HG03280 (cell line): ENCODE data around the gene KDM8.

Experiments used
- ATAC-seq: cut with Tn5 transposase; IDR thresholded peaks from one replicate; pipeline ENCODE4 v1.9.1; 2021; ENCODE audit warnings: mild to moderate bottlenecking, moderate library complexity; ENCODE audit not compliant: unreplicated experiment

The KDM8 gene

DNA sequence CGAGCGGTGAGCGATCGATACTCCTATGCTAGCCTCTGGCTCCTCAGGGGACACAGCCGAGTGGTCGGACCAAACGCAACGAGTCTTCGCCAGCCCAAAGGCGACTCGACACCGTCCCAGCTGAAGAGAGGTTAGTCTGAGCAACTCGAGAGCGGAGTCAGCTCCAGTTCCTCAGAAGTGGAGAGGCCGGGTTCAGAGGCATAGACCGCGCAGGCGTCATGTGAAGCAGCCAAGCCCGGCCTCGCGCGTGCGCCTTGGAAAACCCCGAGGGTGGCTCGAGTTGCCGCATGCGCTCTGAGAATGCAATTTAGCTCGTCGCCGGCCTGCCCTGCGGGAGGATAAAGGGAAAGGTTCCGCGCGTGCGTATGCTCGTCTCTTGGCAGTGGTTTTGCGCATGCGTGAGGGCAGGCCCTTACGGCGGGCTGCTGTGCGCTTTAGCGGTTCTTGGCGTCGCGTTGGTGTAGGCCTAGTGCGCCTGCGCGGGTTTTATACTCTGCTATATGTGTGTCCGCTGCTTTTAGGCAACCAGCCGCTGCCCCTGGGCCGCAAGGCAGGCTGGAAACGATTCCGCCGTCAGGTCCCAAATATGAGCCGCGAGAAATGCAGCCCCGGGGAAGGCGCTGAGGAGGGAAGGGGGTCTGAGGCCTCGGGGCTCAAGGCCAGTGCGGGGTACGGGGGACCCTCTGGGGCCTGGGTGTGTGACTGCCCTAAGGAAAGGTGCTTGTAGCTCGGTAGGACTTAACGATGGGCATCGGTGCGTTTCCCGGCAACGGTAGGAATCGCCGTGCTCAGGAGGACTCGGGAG lies at the start of gene KDM8:
TSS of gene KDM8 (plus strand) at position 20 of the 805 bp plus-strand sequence. CDS start 6,598 bp downstream, outside the sequence.
- peak; percentile 76 for ATAC-seq

GRCh38 chr16:27154705-27155521 lies 48.4 kb upstream of the KDM8 start:
- ATAC-seq, result no peak

DNA sequence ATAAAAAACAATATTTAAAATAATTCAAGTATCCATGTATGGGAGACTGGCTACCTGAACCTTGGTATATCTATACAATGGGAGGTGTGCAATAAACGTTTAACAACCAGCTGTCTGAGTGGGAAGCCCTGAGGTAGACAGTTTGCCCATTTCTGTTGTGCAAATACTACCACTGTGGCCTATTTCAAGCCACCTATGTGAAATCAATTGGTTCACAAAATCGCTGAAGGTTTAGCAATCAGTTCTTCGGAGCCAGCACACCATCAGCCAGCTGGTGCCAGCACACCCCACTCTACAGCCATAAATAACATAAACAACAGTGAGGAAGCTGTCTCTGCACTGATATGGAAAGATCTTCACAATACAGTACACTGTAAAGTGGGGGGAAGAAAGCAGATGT lies 46.7 kb upstream of the KDM8 start:
- no peak for ATAC-seq

DNA sequence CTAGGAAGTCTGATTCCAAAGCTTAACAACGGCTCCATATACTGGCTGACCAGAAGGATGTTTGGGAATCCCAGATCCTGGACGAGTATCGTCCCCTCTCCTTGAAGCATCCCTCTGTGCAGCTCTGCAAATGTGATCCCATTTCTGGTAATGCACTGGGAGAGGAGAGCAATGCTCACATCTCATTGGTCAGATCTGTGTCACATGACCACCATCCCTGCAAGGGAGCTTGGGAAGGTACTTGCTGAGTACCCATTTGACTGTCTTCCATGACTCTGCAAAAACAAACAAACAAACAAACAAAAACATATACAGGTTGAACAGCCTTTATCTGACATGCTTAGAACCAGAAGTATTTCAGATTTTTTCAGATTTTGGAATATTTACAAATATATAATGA lies 41.9 kb upstream of the KDM8 start:
- ATAC-seq, result no peak

- ATAC-seq, result no peak
These were observed 39.0 kb upstream of the KDM8 start for GRCh38 chr16:27164352-27164751.

- no peak for ATAC-seq
These were observed 37.8 kb upstream of the KDM8 start for GRCh38 chr16:27165576-27165975.

DNA sequence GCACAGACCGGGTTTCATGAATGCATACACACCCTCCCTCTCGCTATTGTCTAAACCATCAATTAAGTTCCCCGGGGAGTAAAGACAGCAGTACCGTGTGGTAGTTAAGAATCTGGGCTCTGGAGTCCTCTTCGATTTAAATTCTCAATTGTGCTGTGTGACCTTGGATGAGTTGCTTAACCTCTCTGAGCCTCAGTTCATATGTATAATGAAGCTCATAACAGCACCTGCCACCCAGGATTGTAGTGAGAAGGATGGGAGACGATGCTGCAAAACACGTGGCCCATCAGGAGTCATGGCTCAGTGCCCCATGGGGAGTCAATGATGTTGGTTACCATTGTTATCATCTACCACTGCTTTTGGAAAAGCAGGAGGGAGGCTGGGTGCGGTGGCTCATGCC lies 34.5 kb upstream of the KDM8 start:
- no peak for ATAC-seq

DNA sequence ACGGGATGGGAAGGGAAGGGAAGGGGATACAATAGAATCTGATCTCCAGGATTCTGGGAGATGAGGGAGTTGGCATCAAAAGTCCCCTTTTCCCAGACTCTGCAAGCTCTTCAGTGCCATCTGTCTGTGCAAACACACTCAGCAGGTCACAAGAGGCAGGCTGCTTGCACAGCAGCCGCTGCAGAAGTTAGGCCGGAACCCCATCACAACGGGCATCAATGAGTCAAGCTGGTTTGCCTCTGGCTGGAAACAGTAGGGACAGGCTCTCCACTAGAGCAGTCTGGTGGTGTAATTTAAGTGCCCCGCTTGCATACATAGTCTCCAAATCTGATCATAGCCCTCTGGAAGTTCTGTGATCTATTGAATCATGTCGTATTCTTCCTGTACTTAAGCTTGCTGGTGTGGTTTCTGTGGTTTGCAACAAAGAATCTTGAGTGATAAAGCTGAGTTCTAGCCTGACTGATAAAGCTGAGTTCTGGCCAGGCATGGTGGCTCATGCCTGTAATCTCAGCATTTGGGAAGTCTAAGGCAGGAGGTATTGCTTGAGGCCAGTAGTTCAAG lies 33.7 kb upstream of the KDM8 start:
- ATAC-seq, result no peak

DNA sequence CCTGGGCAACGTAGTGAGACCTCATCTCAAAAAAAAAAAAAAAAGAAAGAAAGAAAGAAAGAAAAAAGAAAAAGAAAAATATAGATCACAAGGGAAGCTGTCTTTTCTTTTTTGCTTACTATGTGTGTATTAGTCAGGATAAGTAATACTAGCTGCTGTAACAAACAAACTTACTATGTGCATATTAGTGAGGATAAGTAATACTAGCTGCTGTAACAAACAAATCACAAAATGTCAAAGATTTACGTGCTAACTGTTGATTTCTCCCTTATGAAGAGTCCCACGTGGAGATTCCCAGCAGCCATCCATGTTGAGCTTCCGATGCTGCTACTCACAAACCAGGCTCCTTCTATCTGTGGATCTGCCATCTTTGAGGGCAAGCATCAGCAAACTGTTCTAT lies 31.7 kb upstream of the KDM8 start:
- no peak for ATAC-seq

DNA sequence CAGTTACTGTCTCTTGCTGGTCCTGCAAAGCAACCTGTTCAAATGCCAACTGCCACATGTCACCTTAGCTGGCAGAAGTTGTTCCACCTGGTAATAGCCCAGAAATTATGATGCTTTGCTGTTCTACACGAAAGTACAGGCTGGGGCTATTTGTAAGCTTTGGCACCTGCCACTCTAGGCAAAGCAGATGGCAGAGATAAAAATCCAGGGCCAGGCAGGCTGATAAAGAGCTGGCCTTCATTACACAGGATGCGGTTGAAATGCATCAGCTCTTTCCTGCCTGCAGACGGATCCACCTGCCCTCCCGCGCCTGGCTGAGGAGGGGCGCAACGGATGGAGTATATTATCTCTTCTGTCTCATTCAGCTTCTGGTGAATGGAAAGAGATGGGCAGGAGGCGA lies 29.3 kb upstream of the KDM8 start:
- no peak for ATAC-seq

DNA sequence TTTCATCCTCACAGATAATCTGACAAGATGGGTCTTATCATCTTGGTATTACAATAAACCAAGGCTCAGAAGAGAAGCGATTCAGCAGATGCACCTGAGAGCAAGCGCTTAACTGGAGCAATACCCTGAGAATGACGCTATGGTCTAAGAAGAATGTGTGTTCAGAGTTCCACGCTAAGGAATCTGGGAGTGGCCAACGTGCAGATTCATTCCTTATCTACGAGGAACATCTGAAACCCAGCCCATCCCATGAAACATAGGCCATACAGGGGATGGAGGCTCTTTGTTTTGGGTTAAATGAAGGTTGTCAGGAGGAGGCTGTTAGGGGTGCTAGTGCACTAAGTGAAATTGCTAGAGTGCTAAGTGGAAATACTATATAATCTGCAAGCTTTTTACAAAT lies 28.5 kb upstream of the KDM8 start:
- ATAC-seq, result no peak

GRCh38 chr16:27175888-27176287 lies 27.4 kb upstream of the KDM8 start:
- no peak for ATAC-seq

- no peak for ATAC-seq
These were observed 26.1 kb upstream of the KDM8 start for GRCh38 chr16:27177031-27177774.

- ATAC-seq, result peak; percentile 79
These were observed 23.7 kb upstream of the KDM8 start for GRCh38 chr16:27179500-27180072.

DNA sequence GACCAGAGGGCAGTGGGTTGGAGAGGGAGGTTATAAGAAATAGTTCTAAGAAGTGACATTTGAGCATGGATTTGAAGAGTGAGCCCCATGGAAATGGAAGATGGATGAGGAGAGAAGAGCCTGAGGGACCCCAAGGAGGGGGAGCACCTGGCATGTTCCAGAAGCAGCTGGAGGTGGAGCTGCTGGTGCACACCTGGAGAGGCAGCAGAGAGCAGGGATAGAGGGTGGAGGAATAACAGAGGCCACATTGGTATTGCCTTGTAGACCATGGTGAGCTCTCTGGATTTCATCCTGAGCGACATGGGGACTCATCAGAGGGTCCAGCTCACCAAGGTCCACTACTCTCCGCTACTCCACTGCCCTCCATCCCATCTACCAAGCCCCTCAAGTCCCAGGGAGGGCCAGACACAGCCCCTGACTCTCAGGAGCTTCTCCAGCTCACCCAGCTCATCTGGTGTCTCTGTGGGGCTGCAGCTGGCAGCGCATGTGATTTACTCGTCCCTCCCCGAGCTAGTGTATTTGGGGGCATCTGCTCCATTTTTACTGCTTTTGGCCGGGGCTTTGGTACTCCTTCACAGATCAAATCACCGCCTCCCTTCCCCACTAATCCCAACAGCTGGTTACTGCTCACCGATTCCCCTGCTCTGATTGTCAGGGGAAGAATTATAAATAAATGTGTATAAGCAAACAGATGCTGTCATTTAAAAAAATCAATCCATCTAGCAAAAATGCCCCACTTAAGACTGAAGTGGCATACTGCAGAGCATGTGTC lies 22.1 kb upstream of the KDM8 start:
- no peak for ATAC-seq

DNA sequence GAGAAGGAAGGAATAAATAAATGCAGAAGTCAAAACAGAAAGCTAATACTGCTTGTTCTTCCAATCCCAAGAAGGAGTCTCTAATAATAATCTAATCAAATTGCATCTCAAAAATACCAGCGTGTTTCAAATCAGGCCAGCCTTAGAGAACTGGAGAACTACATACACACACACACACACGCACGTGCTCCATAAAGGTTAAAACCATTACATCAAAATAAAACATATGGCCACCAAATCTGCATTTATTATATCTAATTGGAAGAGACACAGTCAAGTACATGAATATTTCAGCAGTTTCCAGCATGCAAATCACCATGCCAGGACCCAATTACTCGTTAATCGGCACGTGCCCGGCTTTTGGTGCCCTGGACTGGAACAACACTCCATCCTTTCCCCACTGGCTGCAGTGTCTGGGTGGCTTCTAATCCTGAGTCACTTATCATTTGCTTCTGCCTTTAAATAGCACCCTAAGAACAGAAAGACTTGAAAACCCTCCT lies 20.4 kb upstream of the KDM8 start:
- ATAC-seq, result no peak

- no peak for ATAC-seq
These were observed 17.6 kb upstream of the KDM8 start for GRCh38 chr16:27185776-27186130.

DNA sequence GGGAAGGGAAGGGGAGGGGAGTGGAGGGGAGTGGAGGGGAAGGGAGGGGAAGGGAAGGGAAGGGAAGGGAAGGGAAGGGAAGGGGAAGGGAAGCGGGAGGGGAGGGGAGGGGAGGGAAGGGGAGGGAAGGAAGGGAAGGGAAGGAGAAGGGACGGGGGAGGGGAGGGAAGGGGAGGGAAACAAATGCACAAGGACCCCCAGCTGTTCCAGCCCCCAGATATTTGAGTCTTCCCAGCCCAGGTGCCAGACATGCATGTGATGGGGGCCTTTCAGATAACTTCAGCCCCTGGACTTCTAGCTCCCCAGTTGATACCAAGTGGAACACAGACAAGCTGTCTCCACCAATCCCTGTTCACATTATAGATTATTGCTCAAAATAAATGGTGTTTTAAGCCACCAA lies 14.7 kb upstream of the KDM8 start:
- no peak for ATAC-seq

DNA sequence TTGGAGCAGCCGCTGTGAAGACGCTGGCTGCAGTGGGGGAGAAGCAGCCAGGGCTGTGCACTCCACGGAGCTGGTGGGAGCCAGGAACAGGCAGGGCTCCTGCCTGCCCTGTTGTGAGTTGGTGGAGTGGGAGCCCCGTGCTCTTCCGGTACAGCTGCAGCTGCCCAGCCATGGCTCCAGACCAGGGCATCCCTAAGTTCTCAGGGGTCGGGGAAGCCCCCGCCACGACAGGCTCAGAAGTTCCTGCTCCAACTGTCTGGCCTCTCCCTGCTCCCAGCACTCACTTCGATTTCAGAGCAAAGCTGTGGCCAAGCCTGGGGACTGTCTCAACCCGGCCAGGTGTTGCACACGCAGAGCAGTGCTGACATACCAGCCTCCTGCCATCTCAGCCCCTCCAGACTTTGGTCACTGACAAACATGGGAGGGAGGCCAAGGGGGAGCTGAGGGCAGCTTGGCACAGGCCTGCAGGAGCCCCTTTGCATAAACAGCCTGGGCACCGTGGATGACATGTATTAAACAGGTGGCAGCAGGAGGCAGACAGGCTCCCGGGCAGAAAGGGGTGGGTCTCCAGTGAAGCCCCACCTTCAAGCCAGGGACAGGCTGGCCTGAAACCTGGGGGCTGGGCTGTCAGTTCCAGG lies 13.9 kb upstream of the KDM8 start:
- no peak for ATAC-seq
